GM18520 (cell line): ENCODE data around the gene PDZD4.

ENCODE experiments used
- ATAC-seq: cut with Tn5 transposase; IDR thresholded peaks from one replicate; pipeline ENCODE4 v1.9.1; 2021; ENCODE audit not compliant: unreplicated experiment

PDZD4 gene

DNA sequence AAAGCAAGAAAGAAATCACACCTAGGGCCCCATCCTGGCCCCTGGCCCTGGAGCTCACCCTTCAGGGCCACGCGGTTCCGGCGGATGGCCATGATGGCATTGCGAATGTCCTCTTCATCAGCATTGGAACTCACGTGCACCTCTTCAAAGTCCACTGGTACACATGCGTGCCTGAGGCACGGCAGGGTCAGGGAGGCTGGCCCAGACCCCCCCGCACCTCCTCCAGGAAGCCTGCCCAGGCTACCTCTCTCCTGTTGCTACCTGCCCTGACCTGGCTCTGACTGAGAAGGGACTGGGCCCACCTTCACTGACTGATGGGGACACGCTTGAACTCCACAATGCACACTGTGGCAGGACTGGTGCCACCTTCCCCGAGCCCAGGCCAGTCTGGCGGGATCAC is 40.7 kb downstream of the PDZD4 start:
- ATAC-seq = no peak

DNA sequence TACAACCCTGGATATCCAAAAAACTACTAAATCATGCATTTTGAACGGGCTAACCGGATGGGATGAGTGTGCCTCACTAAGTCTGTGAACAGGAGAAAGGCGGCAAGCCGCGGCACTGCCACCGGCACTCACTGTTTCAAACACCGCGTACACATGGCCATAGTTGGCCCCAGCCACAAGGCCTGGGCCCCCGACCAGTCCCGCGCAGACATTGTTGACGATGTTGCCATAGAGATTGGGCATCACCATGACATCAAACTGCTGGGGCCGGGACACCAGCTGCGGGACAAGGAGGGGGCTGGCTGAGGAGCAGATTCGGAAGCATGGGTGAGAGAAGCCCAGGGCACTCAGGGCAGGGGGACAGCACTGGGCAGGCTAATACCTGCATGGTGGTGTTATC is 43.7 kb downstream of the PDZD4 start:
- ATAC-seq = no peak

DNA sequence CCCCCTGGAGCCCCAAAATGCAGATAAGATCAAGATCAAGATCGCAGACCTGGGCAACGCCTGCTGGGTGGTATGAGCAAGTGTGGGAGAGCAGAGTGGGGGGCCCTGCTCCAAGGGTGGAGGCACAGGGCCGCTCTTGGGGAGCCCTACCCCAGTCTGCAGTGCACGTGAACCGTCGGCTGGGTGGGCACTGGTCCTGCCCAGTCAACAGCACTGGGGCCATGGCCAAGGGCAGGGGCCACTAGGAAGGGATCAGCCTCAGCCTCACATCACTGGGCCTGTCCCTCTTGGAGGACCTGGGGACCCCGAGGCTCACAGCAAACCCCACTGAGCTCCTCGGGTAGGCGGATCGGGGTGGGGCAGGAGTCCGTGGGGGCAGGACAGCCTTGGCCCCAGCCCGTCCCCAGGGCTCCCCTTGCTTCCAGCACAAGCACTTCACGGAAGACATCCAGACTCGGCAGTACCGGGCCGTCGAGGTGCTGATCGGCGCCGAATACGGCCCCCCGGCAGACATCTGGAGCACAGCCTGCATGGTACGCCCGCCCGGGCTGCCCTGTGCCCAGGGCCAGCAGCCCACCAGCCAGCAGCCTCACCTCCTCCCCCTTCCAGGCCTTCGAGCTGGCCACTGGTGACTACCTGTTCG is 45.9 kb downstream of the PDZD4 start:
- no peak for ATAC-seq

DNA sequence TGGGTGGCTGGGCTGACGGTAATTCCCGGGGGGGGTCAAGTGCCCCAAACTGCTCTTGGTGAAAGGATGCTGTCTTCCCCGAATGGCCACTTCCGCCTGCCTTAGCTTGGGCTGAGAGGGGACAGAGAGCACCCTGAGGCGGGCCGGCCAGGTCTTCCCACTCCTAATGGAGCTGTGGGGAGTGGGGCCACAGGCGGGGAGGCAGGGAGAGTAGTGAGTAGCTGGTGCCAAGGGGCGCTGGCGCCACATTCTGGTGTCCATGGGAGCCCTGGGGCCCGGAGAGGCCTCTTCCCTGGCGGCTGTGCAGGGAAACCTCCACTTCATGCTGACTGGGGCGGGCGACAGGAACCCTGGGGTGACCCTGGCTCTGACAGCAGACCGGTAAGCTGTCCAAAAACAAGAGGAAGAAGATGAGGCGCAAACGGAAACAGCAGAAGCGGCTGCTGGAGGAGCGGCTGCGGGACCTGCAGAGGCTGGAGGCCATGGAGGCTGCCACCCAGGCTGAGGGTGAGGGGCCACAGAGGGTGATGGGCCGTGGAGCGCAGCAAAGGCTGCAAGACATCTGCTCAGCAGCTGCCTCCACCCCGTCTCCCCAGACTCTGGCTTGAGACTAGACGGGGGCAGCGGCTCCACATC is 46.8 kb downstream of the PDZD4 start:
- no peak for ATAC-seq

- no peak for ATAC-seq
These were observed 47.5 kb downstream of the PDZD4 start for GRCh38 chrX:153782871-153783270.

- no peak for ATAC-seq
These were observed 48.0 kb downstream of the PDZD4 start for GRCh38 chrX:153782313-153782712.

- ATAC-seq = no peak
These were observed 48.8 kb downstream of the PDZD4 start for GRCh38 chrX:153781428-153782047.

DNA sequence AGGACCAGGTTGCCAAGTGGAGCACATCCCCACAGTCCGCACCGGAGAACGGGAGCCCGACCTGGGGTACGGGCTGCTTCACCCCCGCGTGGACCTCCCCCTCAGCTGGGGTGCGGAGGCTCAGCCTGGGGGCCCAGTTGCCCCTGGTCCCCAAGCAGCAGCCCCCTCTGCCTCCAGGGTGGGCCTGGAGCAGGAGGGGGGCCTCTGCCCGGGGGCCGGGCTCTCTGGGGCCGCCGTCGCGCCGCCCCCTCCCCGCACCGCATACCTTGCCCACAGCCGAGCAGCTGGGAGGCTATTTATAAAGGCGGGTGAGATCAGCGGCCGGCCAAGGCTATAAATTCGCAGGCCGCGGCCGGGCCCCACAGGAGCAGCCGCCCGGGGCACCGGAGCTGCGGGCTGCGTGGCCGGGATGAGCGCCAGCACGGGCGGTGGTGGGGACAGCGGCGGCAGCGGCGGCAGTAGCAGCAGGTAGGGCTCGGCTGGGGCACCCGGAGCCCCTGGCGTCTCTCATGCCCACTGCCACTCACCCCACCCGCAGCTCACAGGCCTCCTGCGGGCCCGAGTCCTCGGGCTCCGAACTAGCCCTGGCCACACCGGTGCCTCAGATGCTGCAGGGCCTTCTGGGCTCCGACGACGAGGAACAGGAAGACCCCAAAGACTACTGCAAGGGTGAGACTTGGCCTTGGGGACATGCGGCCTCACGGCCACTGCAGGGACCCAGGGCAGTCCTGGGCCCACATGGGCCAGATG is 49.5 kb downstream of the PDZD4 start, which contains the start of gene SRPK3:
TSS of gene SRPK3 (plus strand) at position 364 of the 750 bp plus-strand sequence. CDS start at position 410, 46 bp downstream.
- ATAC-seq = no peak

DNA sequence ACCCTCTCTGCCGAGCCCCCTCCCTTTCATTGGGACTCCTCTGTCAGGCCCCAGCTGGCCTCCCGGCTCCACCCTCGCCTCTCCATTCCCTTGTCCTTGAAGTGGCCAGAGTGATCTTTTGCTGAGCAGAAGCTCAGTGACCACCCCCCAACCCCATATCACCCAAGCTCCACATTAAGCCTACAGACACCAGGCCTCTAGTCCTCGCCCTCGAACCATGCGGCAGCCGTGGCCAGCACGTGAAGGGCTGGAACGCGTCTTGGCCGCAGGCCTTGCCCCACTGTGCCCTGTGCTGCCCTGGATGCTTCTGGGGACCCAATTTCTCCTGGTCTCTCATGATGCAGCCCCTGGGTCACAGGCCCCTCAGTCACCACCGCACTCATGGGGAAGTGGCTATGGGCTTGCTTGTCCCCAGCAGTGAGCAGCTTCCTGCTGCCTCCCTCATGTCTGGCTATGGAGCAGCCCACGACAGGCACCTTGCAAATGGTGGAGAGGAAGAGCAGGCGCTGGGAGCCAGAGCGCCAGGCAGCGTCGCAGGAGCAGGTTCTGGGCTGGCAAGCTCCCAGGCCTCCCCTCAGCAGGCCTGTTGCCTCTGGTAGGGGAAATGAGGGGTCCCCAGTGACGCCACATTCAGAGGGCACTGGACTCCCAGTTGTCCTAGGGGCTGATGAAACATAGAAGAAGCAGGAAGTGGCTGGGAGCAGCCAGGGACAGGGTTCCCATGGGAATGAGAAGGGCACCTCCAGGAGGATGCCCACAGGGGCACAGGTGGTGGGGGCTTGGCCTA is 50.3 kb downstream of the PDZD4 start:
- no peak for ATAC-seq

- ATAC-seq = no peak
These were observed 51.7 kb downstream of the PDZD4 start for GRCh38 chrX:153778684-153779101.

- no peak for ATAC-seq
These were observed 52.2 kb downstream of the PDZD4 start for GRCh38 chrX:153778181-153778580.

GRCh38 chrX:153777261-153778090 is 52.9 kb downstream of the PDZD4 start:
- ATAC-seq = no peak

DNA sequence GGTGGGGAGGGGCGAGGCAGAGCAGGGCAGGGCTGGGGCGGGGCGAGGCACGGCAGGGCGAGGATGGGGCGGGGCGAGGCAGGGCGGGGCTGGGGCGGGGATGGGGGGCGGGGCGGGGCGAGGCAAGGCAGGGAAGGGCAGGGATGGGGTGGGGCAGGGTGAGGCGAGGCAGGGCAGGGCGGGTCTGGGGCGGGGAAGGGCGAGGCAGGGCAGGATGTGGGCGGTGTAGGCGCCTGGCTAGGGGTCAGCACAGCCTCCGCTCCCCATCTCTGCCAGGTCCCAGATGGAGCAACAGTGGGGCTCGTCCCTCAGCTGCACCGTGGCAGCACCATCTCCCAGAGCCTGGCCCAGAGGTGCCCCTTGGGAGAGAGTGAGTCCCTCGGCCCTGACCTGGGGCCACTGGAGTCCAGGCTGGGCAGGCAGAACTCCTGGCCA is 53.7 kb downstream of the PDZD4 start:
- ATAC-seq = no peak

DNA sequence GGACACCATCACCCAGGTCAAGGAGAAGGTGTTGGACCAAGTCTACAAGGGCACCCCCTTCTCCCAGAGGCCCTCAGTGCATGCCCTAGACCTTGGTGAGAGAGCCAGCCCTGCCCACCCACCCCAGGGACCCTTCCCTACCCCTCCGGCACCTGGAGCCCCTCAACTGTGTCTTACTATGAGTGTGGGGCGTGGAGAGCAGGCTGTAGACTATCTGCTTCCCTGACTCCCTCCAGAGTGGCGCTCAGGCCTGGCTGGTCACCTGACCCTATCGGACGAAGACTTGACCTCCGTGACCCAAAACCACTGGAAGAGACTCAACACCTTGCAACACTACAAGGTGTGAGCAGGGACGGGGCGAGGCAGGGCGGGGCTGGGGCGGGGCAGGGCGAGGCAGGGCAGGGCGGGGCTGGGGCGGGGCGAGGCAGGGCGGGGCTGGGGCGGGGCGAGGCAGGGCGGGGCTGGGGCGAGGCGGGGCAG is 54.2 kb downstream of the PDZD4 start:
- ATAC-seq = no peak

DNA sequence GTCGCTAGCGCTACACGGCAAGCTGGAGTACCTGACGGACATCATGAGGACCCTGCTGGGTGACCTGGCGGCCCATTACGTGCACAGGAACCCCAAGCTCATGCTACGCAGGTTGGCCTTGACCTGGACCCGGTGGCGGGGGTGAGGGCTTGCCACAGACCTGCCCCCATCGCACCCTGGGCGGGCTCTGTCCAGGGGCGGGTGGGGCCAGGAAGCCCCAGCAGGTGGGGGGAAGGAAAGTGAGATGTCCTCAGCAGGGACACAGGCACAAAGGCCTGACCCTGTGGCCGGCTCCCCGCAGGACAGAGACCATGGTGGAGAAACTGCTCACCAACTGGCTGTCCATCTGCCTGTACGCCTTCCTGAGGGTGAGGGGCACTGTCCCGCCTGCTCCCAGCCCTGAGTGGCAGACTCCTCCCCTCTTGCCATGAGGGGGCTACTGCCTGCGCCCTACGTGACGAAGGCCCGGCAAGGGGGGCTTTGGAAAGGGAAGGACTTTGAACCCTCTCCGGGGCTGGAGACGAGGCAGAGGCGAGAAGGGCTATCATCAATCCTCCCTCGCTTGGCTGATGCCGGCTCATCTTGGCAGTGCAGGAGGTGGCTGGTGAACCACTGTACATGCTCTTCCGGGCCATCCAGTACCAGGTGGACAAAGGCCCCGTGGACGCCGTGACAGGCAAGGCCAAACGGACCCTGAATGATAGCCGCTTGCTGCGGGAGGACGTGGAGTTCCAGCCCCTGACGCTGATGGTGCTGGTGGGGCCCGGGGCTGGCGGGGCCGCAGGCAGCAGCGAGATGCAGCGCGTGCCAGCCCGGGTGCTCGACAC is 54.8 kb downstream of the PDZD4 start:
- ATAC-seq = no peak

DNA sequence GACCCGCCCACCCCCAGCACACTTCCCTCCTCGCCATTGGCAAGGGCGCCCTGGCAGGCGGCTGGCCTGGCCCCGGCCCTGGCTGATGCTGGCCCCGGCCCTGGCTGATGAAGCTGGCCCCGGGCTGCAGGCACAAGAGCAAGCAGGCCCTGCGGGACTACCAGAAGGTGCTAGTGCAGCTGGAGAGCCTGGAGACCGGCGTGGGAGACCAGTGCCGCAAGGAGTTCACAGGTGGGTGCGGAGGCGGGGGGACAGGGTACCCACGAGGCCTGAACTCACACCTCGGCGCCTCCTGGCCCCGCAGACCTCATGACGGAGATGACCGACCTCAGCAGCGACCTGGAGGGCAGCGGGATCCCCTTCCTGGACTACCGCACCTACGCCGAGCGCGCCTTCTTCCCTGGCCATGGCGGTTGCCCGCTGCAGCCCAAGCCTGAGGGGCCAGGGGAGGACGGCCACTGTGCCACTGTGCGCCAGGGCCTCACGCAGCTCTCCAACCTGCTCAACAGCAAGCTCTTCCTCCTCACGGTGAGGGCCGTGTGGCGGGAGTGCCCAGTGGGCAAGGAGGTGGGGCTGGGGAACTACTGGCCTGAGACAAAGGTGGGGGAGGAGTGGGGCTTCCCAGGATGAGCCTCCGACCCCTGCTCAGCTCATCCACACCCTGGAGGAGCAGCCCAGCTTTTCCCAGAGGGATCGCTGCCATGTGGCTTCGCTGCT is 55.6 kb downstream of the PDZD4 start:
- ATAC-seq = no peak

DNA sequence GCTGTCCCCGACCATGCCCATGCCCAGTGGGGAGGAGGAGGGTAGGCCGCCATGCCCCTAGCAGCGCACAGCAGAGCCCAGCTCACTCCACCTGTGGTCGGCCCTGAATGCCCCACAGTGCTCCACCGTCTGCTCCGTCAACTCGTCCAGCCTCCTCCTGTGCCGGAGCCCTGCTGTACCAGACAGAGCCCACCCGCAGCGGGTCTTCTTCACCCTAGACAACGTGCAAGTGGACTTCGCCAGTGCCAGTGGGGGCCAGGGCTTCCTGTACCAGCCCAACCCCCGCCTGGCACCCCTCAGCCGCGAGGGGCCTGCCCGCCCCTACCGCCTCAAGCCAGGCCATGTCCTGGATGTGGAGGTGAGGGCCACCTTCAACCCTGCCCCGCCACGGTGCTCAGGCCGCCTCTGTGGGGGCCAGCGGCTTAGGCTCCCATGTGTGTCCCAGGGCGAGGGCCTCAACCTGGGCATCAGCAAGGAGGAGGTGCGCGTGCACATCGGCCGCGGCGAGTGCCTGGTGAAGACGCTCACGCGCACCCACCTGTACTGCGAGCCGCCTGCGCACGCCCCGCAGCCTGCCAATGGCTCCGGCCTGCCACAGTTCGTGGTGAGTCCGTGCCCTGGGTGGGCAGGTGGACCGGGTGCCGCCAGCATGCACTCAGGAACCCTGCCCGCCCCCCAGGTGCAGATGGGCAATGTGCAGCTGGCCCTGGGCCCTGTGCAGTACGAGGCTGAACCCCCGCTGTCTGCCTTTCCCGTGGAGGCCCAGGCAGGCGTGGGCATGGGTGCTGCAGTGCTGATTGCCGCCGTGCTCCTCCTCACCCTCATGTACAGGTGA is 56.4 kb downstream of the PDZD4 start:
- ATAC-seq = no peak
